HepG2 (cell line): ENCODE results near the gene HPCAL1. TPM values are rescaled to one million over a fixed set of nuclear protein-coding genes. Genes with fewer than 3 reads are reported as not detected.

Experiments used
- ELF4 ChIP-seq: sonication (generic); formaldehyde crosslinking; IDR thresholded peaks from 2 replicates; pipeline ENCODE4 v1.5.0; 2020; ENCODE audit warnings: missing genetic modification reagents, mild to moderate bottlenecking, moderate library complexity, borderline replicate concordance
- KAT2B ChIP-seq: fragments of 150-350 bp; IDR thresholded peaks from 2 replicates; pipeline ENCODE4 v1.6.1; 2014; ENCODE audit warnings: low read depth, low read length, borderline replicate concordance
- KIAA2018 ChIP-seq: sonication (generic); formaldehyde crosslinking; IDR thresholded peaks from 2 replicates; pipeline ENCODE4 v1.5.0; 2020; ENCODE audit warnings: mild to moderate bottlenecking, missing genetic modification reagents, borderline replicate concordance
- MAX ChIP-seq: IDR thresholded peaks from 2 replicates; pipeline ENCODE4 v1.6.1; 2012; ENCODE audit warnings: inconsistent platforms
- RCOR2 ChIP-seq: IDR thresholded peaks from 2 replicates; pipeline ENCODE4 v1.6.1; 2016; ENCODE audit warnings: missing biosample characterization, missing genetic modification reagents
- ZKSCAN8 ChIP-seq: IDR thresholded peaks from 2 replicates; pipeline ENCODE4 v1.6.1; 2016; ENCODE audit warnings: borderline replicate concordance, missing genetic modification reagents, missing compliant biosample characterization
- ZNF12 ChIP-seq: sonication (generic); formaldehyde crosslinking; IDR thresholded peaks from 2 replicates; pipeline ENCODE4 v1.5.0; 2020; ENCODE audit warnings: missing genetic modification reagents
- ZNF30 ChIP-seq: sonication (generic); formaldehyde crosslinking; IDR thresholded peaks from 2 replicates; pipeline ENCODE4 v1.5.0; 2020; ENCODE audit warnings: mild to moderate bottlenecking, missing genetic modification reagents
- ZNF441 ChIP-seq: sonication (generic); formaldehyde crosslinking; IDR thresholded peaks from 2 replicates; pipeline ENCODE4 v1.7.0; 2021; ENCODE audit warnings: missing genetic modification reagents, borderline replicate concordance
- ZNF775 ChIP-seq: sonication (generic); formaldehyde crosslinking; IDR thresholded peaks from 2 replicates; pipeline ENCODE4 v1.4.0; 2020; ENCODE audit warnings: missing genetic modification reagents, mild to moderate bottlenecking, moderate library complexity, borderline replicate concordance
- polyA plus RNA-seq, 8 experiments: library from polyadenylated mRNA; depleted of rRNA in 3 of 8; stranded (reverse) in 7 of 8; unstranded in 1 of 8; fragments of >200 nt; fragmentation: Illumina TruSeq in 4 of 8; extraction: Trizol in 4 of 8; gene quantifications; 2 replicates each; pipeline versions ENCODE4 v1.2.1 to v1.2.3, GENCODE V29; 2011 to 2016; ENCODE audit warnings: low read depth in 4 of 8, missing spikeins in 1 of 8, mixed read lengths in 1 of 8; ENCODE audit not compliant: insufficient read depth in 1 of 8
- total RNA-seq, 5 experiments: library from RNA; depleted of rRNA; stranded (reverse); fragments of >200 nt; fragmentation: Illumina TruSeq; extraction: Trizol; gene quantifications; 2 replicates each; pipeline ENCODE4 v1.2.3, GENCODE V29; 2016; ENCODE audit warnings: low read depth in 1 of 5
- TF ChIP-seq, protein P1 (sequence below): sonication (generic); formaldehyde crosslinking; IDR thresholded peaks from 2 replicates; pipeline ENCODE4 v1.4.0; 2020; ENCODE audit warnings: missing genetic modification reagents
- TF ChIP-seq, protein P2 (sequence below): IDR thresholded peaks from 2 replicates; pipeline ENCODE4 v1.6.1; 2012; ENCODE audit warnings: low read length, improper control_type of control experiment

HPCAL1 gene
- total and polyA plus RNA-seq, 2 of the 13 experiments (the other 11 are each of a cell fraction or from before 2014, with no cell fraction given), result 29.5 to 29.9 TPM

DNA sequence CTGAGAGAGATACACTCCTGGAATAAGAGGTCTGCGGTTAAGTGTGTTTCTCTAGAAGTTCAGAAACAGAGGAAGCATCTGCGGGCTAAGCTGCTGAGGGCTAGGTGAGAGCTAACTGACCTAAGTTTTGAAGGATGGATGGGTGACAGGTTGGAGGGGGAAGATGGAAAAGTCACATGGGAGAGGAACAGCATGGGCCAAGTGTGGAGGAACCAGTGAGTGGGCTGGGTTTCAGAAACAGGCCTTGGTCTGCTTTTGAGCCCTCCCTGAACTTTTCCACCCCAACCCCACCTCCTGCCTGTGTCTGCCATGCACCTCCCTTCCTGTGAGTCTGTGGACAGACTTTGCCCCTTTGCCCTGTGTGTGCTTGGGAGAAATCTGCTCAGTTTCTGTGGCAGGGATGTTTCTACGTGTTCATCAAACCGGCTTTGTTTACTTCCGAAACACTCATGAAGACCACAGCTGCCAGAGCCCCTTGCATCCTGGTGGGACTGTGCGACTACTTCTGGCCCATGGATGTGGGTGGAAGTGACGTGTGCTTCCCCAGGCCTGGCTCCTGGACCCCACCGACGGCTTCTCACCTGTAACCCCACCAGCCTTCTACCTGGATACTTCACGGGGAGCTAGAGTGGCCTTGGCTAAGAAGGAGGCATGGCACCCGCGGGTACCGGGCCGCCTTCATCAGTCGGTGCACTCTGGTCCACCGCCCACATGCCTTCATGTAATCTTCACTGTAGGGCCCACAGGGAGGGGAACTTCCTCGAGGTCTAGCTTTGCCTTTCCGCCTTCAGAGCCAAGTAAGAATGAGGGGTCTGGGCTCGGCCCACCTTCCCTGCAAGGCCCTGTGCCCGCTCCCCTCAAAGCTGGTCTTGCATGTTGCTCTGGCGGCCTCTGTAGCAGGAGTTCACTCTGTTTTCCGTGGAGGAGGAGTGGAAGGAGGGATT is 1.4 kb upstream of the HPCAL1 start (continued):
- TF ChIP-seq KIAA2018 (CRISPR knock-in tag), result no peak
- TF ChIP-seq RCOR2 (CRISPR knock-in tag), result peak; percentile 80; the same call in 1 of the 2 replicates
- peak; percentile 25; the same call in 1 of the 2 replicates for TF ChIP-seq ZNF441 (CRISPR knock-in tag)
- peak; percentile 90 for TF ChIP-seq MAX
- TF ChIP-seq ZNF12, result no peak
- TF ChIP-seq, protein P1, sequence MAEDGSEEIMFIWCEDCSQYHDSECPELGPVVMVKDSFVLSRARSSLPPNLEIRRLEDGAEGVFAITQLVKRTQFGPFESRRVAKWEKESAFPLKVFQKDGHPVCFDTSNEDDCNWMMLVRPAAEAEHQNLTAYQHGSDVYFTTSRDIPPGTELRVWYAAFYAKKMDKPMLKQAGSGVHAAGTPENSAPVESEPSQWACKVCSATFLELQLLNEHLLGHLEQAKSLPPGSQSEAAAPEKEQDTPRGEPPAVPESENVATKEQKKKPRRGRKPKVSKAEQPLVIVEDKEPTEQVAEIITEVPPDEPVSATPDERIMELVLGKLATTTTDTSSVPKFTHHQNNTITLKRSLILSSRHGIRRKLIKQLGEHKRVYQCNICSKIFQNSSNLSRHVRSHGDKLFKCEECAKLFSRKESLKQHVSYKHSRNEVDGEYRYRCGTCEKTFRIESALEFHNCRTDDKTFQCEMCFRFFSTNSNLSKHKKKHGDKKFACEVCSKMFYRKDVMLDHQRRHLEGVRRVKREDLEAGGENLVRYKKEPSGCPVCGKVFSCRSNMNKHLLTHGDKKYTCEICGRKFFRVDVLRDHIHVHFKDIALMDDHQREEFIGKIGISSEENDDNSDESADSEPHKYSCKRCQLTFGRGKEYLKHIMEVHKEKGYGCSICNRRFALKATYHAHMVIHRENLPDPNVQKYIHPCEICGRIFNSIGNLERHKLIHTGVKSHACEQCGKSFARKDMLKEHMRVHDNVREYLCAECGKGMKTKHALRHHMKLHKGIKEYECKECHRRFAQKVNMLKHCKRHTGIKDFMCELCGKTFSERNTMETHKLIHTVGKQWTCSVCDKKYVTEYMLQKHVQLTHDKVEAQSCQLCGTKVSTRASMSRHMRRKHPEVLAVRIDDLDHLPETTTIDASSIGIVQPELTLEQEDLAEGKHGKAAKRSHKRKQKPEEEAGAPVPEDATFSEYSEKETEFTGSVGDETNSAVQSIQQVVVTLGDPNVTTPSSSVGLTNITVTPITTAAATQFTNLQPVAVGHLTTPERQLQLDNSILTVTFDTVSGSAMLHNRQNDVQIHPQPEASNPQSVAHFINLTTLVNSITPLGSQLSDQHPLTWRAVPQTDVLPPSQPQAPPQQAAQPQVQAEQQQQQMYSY, result no peak
- TF ChIP-seq ELF4 (CRISPR knock-in tag), result peak; percentile 64
- no peak for TF ChIP-seq ZNF30
- TF ChIP-seq ZKSCAN8 (CRISPR knock-in tag), result peak; percentile 87
- TF ChIP-seq, protein P2, sequence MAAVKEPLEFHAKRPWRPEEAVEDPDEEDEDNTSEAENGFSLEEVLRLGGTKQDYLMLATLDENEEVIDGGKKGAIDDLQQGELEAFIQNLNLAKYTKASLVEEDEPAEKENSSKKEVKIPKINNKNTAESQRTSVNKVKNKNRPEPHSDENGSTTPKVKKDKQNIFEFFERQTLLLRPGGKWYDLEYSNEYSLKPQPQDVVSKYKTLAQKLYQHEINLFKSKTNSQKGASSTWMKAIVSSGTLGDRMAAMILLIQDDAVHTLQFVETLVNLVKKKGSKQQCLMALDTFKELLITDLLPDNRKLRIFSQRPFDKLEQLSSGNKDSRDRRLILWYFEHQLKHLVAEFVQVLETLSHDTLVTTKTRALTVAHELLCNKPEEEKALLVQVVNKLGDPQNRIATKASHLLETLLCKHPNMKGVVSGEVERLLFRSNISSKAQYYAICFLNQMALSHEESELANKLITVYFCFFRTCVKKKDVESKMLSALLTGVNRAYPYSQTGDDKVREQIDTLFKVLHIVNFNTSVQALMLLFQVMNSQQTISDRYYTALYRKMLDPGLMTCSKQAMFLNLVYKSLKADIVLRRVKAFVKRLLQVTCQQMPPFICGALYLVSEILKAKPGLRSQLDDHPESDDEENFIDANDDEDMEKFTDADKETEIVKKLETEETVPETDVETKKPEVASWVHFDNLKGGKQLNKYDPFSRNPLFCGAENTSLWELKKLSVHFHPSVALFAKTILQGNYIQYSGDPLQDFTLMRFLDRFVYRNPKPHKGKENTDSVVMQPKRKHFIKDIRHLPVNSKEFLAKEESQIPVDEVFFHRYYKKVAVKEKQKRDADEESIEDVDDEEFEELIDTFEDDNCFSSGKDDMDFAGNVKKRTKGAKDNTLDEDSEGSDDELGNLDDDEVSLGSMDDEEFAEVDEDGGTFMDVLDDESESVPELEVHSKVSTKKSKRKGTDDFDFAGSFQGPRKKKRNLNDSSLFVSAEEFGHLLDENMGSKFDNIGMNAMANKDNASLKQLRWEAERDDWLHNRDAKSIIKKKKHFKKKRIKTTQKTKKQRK, result no peak
- no peak for TF ChIP-seq KAT2B
- peak; percentile 81 for TF ChIP-seq ZNF775 (CRISPR knock-in tag)
